Lower lobe of right lung (tissue), 2 donors: ENCODE measurements around the gene PHF23. TPM values are rescaled to one million over a fixed set of nuclear protein-coding genes. Genes with fewer than 3 reads are reported as not detected.
A peak's percentile ranks its signal among the peaks of the same experiment; 100 is the strongest.

Experiments
- ATAC-seq, 2 donors: fragments of 200-7000 bp; cut with Tn5 transposase; one replicate each; pipeline ENCODE4 v1.9.1; 2020 to 2022; ENCODE audit warnings: mild to moderate bottlenecking in 2 of 2, moderate library complexity in 2 of 2
- DNase-seq: peaks from one replicate; pipeline ENCODE4 v3.0.0-alpha.2; 2020
- H3K27ac ChIP-seq: fragments of 200-600 bp; one replicate; pipeline ENCODE4 v1.8.0; 2022
- H3K27me3 ChIP-seq: fragments of 200-600 bp; one replicate; pipeline ENCODE4 v1.8.0; 2022; ENCODE audit warnings: low read depth
- H3K36me3 ChIP-seq: fragments of 200-600 bp; one replicate; pipeline ENCODE4 v1.8.0; 2022; ENCODE audit warnings: mild to moderate bottlenecking
- H3K4me1 ChIP-seq: fragments of 200-600 bp; one replicate; pipeline ENCODE4 v1.8.0; 2022
- H3K4me3 ChIP-seq: fragments of 200-600 bp; one replicate; pipeline ENCODE4 v1.8.0; 2022; ENCODE audit warnings: mild to moderate bottlenecking
- H3K9me3 ChIP-seq: fragments of 200-600 bp; one replicate; pipeline ENCODE4 v1.8.0; 2022
- intact Hi-C: fragments of 100-400 bp; cut with DNase I; formaldehyde crosslinking; loops from one replicate; pipeline ENCODE4 v1.11.0; 2022
- total RNA-seq: library from RNA; stranded (reverse); fragmentation: NEBNext Ultra II Directional; extraction: Animal tissue kit (Norgen Biotek cat#: 25700); gene quantifications from one replicate; pipeline ENCODE4 v1.2.1, GENCODE V29; 2021
- TF ChIP-seq, protein P1 (sequence below): fragments of 200-600 bp; IDR thresholded peaks from one replicate; pipeline ENCODE4 v1.8.0; 2022; ENCODE audit warnings: antibody characterized with exemption, mild to moderate bottlenecking
- donor health status: DM: no; HTN: yes; CAD: no; lungs with severe emphysema.

The PHF23 gene
- total RNA-seq, 1 donor from 2014 or later = 33.9 TPM

DNA sequence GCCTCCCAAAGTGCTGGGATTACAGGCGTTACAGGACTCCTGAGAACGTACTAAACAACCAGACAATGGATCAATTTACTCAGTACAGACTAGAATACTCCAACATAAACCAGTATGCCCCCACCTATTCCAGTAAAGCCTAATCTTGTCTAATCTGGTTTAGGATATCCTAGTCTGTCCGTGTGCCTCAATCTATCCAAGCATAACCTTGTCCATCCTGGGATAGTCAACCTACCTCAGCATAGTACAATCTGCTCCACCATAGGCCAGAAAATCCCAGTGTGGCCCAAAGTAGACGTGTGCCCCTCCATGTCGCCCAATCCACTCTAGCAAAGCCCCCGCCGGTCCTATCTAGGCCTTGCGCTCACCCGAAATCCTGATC is 5.6 kb downstream of the PHF23 start:
- no peaks in the 10 kb centered on the region for H3K27me3 ChIP-seq
- H3K36me3 ChIP-seq = peaks cover 43% of the 10 kb centered on the region
- no peak for DNase-seq
- TF ChIP-seq, protein P1, sequence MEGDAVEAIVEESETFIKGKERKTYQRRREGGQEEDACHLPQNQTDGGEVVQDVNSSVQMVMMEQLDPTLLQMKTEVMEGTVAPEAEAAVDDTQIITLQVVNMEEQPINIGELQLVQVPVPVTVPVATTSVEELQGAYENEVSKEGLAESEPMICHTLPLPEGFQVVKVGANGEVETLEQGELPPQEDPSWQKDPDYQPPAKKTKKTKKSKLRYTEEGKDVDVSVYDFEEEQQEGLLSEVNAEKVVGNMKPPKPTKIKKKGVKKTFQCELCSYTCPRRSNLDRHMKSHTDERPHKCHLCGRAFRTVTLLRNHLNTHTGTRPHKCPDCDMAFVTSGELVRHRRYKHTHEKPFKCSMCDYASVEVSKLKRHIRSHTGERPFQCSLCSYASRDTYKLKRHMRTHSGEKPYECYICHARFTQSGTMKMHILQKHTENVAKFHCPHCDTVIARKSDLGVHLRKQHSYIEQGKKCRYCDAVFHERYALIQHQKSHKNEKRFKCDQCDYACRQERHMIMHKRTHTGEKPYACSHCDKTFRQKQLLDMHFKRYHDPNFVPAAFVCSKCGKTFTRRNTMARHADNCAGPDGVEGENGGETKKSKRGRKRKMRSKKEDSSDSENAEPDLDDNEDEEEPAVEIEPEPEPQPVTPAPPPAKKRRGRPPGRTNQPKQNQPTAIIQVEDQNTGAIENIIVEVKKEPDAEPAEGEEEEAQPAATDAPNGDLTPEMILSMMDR = no peak
- H3K4me3 ChIP-seq = peak overlapping the region; percentile 85
- H3K9me3 ChIP-seq = no peaks in the 10 kb centered on the region
- ATAC-seq = peak in 1 of 2 donors; percentile 1
- H3K27ac ChIP-seq = peak overlapping the region; percentile 80
- intact Hi-C loops = no loop called here
- peaks cover 45% of the 10 kb centered on the region for H3K4me1 ChIP-seq

DNA sequence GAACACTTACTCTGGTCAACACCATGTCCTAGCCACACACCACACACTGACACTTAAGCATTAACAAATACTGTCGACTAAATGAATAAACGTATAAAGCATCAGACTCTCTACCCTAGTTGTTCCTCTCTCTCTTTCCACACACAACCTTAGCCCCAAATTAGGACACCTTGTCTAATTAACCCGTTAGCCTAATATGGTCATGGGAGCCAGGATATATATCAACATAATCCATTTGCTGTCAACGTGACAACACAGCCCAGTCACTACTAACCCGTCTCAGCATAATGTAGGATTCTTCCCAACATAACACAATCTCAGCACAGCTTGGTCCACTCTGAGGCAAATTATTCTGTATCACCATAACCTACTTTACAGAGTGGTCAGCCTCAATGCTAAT is 7.1 kb downstream of the PHF23 start:
- H3K36me3 ChIP-seq = peaks cover 56% of the 10 kb centered on the region
- H3K4me3 ChIP-seq = no peak overlapping the region
- intact Hi-C loops = no loop called here

DNA sequence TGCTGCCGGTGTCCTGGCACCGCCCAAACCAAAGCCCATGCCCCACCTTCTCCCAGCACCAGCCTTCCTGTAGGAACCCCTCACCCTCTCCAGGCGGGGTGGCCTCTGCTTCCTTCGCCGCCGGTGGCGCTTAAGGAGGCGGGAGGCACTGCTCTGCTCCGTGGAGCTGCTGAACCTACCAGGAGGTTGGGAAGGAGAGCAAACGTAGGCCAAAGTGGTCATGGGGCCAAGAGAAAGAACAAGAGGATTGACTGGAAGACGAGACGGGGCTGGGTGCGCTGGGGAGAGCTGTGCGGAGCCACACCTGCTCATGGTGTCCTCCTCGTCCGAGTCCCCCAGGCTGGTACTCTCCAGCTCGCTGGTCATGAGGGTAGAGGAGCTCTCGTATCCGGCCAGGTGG is 9.8 kb downstream of the PHF23 start:
- no peak for DNase-seq
- peaks cover 21% of the 10 kb centered on the region for H3K4me1 ChIP-seq

More for the DNA sequence above, 7.1 kb downstream of the PHF23 start:
- ATAC-seq (no peak), DNase-seq (no peak)
- no peaks in the 10 kb centered on the region for H3K27me3 ChIP-seq
- TF ChIP-seq, protein P1 = no peak
- H3K4me1 ChIP-seq = peaks cover 39% of the 10 kb centered on the region
- no peaks in the 10 kb centered on the region for H3K9me3 ChIP-seq
- no peak overlapping the region for H3K27ac ChIP-seq

DNA sequence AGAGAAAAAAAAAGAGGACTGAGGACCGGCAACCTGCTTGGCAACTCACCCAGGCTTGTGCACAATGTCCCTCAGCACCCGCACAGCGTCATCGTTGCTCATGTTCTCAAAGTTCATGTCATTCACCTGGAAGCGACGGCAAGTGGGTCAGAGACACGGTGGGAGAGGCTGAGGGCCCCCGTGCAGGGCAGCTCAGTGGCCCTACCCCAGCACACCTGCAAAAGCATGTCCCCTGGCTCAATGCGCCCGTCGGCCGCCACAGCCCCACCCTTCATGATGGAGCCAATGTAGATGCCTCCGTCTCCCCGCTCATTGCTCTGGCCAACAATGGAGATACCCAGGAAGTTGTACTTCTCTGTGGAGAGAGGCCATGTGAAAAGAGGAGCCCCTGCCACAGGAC is 10.3 kb downstream of the PHF23 start:
- DNase-seq (no peak), ATAC-seq (no peak)
- Histone ChIP-seq H3K9me3 (no peaks in the 10 kb centered on the region), H3K27me3 (no peaks in the 10 kb centered on the region), H3K4me1 (peaks cover 21% of the 10 kb centered on the region), H3K36me3 (peaks cover 67% of the 10 kb centered on the region), H3K27ac (no peak overlapping the region), H3K4me3 (no peak overlapping the region)
- intact Hi-C loops = no loop called here
- TF ChIP-seq, protein P1 = no peak

More for the DNA sequence above, 9.8 kb downstream of the PHF23 start:
- Histone ChIP-seq H3K27ac (no peak overlapping the region), H3K4me3 (no peak overlapping the region), H3K9me3 (no peaks in the 10 kb centered on the region), H3K27me3 (no peaks in the 10 kb centered on the region), H3K36me3 (peaks cover 61% of the 10 kb centered on the region)
- ATAC-seq = no peak
- intact Hi-C loops = no loop called here
- TF ChIP-seq, protein P1 = no peak

DNA sequence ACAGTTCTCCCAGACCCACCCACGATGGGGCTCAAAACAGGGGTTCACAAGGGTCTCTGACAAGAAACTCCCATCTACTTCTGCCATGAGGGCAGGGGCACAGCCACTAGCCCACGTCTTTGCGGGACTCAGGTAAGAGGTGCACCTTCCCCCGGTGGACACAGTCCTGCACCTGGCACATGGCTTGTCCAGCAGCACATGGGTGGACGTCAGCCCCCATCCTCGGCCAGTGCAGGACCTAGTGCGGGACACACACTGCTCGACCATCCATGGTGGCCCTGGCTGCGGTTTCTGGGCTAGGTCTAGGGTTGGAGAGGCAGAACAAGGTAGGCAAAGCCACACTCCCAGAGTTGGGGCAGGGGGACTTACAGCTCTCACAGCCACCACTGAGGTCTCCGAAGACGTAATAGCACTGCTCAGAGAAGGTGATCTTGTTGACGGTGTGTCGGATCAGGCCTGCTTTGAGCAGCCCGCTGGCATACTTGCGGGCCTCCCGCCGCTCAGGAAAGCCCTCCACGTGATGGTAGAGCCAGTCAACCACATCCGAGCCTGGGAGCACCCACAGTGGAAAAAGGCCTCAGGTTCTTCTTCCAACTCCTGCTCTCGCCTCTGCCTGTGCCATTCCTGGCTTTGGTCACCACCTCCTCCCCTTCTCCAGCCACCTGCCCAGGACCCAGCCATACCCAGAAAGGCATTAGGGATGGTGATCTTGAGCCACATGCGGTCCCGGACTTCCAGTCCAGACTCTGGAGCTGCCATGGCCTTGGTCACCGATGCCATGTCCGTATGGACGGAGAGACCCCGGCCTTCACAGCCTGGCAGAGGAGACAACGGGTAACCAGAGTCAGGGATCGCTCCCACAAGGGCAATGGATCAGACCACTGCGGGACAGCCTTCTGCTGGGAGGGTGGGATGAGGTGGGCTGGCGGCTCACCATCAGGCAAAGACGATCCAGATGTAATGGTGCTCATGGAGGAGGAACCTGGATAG is 12.2 kb downstream of the PHF23 start:
- no peak for ATAC-seq
- Histone ChIP-seq H3K9me3 (no peaks in the 10 kb centered on the region), H3K4me3 (no peak overlapping the region), H3K27ac (no peak overlapping the region), H3K27me3 (no peaks in the 10 kb centered on the region), H3K36me3 (peaks cover 86% of the 10 kb centered on the region), H3K4me1 (peaks cover 4% of the 10 kb centered on the region)
- intact Hi-C loops = no loop called here
- TF ChIP-seq, protein P1 = no peak
- DNase-seq = no peak
